Esophagus squamous epithelium (tissue), 5 donors: Measurements from ENCODE around the gene CDR2L. TPM values are rescaled to one million over a fixed set of nuclear protein-coding genes. Genes with fewer than 3 reads are reported as not detected.

ENCODE experiments used
- DNase-seq: peaks from one replicate; lab custom pipeline; 2025; lab: John Stamatoyannopoulos, UW
- H3K27ac ChIP-seq, 4 donors: fragments of 200-600 bp; sonication (generic); one replicate each; pipeline ENCODE4 v1.5.1; 2016 to 2019; ENCODE audit warnings: mild to moderate bottlenecking in 1 of 4
- H3K27me3 ChIP-seq, 4 donors: fragments of 200-600 bp; sonication (generic); 1 replicate in 3 of 4; 2 replicates in 1 of 4; pipeline versions ENCODE4 v1.5.1 to v1.6.0; 2017 to 2021; ENCODE audit warnings: antibody characterized with exemption in 1 of 4
- H3K36me3 ChIP-seq, 3 donors: fragments of 200-600 bp; sonication (generic); one replicate each; pipeline ENCODE4 v1.5.1; 2016 to 2019
- H3K4me1 ChIP-seq, 3 donors: fragments of 200-600 bp; sonication (generic); one replicate each; pipeline ENCODE4 v1.5.1; 2017 to 2019
- H3K4me3 ChIP-seq, 4 donors: fragments of 200-600 bp; sonication (generic); 1 replicate in 3 of 4; 2 replicates in 1 of 4; pipeline ENCODE4 v1.5.1; 2016 to 2019; ENCODE audit warnings: mild to moderate bottlenecking in 2 of 4, moderate library complexity in 1 of 4
- H3K9me3 ChIP-seq, 3 donors: fragments of 200-600 bp; sonication (generic); one replicate each; pipeline ENCODE4 v1.5.1; 2016 to 2019
- CTCF ChIP-seq, 6 experiments: fragments of 450-650 bp in 4 of 6; fragments of 200-600 bp in 2 of 6; sonication (generic) in 2 of 6; IDR thresholded peaks; one replicate each; pipeline ENCODE4 v1.5.1; 2016 to 2019; ENCODE audit warnings: antibody characterized with exemption in 6 of 6, mild to moderate bottlenecking in 4 of 6, moderate library complexity in 4 of 6
- POLR2A ChIP-seq, 4 donors: fragments of 450-650 bp; IDR thresholded peaks; one replicate each; pipeline ENCODE4 v1.6.1; 2017; ENCODE audit warnings: antibody characterized with exemption in 4 of 4, mild to moderate bottlenecking in 4 of 4, moderate library complexity in 3 of 4
- WGBS, 2 donors: methylation state at CpG; one replicate each; pipeline ENCODE4 v1.1.5; 2018; 5-methylcytosine and 5-hydroxymethylcytosine counted together
- intact Hi-C: fragments of 100-400 bp; cut with DNase I; formaldehyde crosslinking; loops from one replicate; pipeline ENCODE4 v1.15.0; 2022
- total RNA-seq, 4 donors: library from RNA; depleted of rRNA; stranded (reverse); fragments of >200 nt; gene quantifications; one replicate each; pipeline ENCODE4 v1.1.0, GENCODE V29; 2016
- donor health status: DM: yes; HTN: yes; CAD: no.

CDR2L gene
- total RNA-seq, 4 donors from 2014 or later, result 5.3 to 7.9 (median 6.7) TPM

GRCh38 chr17:74971842-74972106 lies 15.7 kb upstream of the CDR2L start:
- Histone ChIP-seq H3K4me1 (peaks cover 17 to 53% (median 22%) of the 10 kb centered on the region in 3 donors), H3K4me3 (peak overlapping the region; percentile 52 to 87 (median 64)), H3K27me3 (peaks cover 0 to 61% (median 1%) of the 10 kb centered on the region in 4 donors), H3K27ac (peak overlapping the region; percentile 40 to 78 (median 60)), H3K9me3 (no peaks in the 10 kb centered on the region), H3K36me3 (no peaks in the 10 kb centered on the region)
- intact Hi-C loops, result no loop called here
- WGBS, 2 donors, result 67% methylated on average over 1 of the region's 9 CpGs; no CpG with 5 or more reads in 1 of the 2 donors
- DNase-seq, result no peak
- TF ChIP-seq POLR2A (IDR thresholded peaks at IDR 0.05) (no peak), CTCF (IDR thresholded peaks at IDR 0.05) (no peak)

- WGBS, 2 donors, result 1 to 2% methylated on average over 9 to 13 of the region's 95 CpGs
- H3K27ac ChIP-seq, result peak within 1 kb of the TSS; percentile 40 to 78 (median 60)
- H3K4me3 ChIP-seq, result peak within 1 kb of the TSS; percentile 52 to 87 (median 64)
Measured at GRCh38 chr17:74972107-74972972, 15.1 kb upstream of the CDR2L start, which contains the start of gene HID1. HID1 (minus strand) TSS chr17:74972759; CDS start chr17:74972656, 103 bp downstream.

GRCh38 chr17:74972973-74973328 lies 14.5 kb upstream of the CDR2L start:
- intact Hi-C loops, result no loop called here

More at GRCh38 chr17:74972107-74972972, 15.1 kb upstream of the CDR2L start, which contains the start of gene HID1:
- H3K9me3 ChIP-seq, result no peaks in the 10 kb centered on the region
- peaks cover 17 to 53% (median 22%) of the 10 kb centered on the region in 3 donors for H3K4me1 ChIP-seq
- intact Hi-C loops, result no loop called here
- peaks cover 0 to 61% (median 1%) of the 10 kb centered on the region in 4 donors for H3K27me3 ChIP-seq
- TF ChIP-seq CTCF (IDR thresholded peaks at IDR 0.05) (no peak), POLR2A (IDR thresholded peaks at IDR 0.05) (peak in 1 of 4 donors; percentile 29)
- H3K36me3 ChIP-seq, result no peaks in the 10 kb centered on the region
- DNase-seq, result no peak

GRCh38 chr17:74975943-74976342 lies 11.5 kb upstream of the CDR2L start:
- no peaks in the 10 kb centered on the region for H3K36me3 ChIP-seq
- no peak for DNase-seq
- H3K4me1 ChIP-seq, result peaks cover 11 to 24% (median 14%) of the 10 kb centered on the region in 3 donors
- no peaks in the 10 kb centered on the region for H3K9me3 ChIP-seq
- no peak for TF ChIP-seq CTCF (IDR thresholded peaks at IDR 0.05)
- no peak for TF ChIP-seq POLR2A (IDR thresholded peaks at IDR 0.05)
- no peak overlapping the region for H3K4me3 ChIP-seq
- intact Hi-C loops, result no loop called here
- H3K27me3 ChIP-seq, result peaks cover 0 to 44% (median 1%) of the 10 kb centered on the region in 4 donors
- H3K27ac ChIP-seq, result no peak overlapping the region
- 56 to 73% methylated on average over 4 of the region's 4 CpGs for WGBS, 2 donors

More at GRCh38 chr17:74972973-74973328, 14.5 kb upstream of the CDR2L start:
- H3K27me3 ChIP-seq, result peaks cover 0 to 61% (median 1%) of the 10 kb centered on the region in 4 donors
- H3K27ac ChIP-seq, result peak overlapping the region in 1 of 4 donors; percentile 49
- no peaks in the 10 kb centered on the region for H3K36me3 ChIP-seq
- H3K4me3 ChIP-seq, result peak overlapping the region; percentile 52 to 87 (median 64)
- WGBS, 2 donors, result 5 to 10% methylated on average over 8 to 17 of the region's 17 CpGs
- peaks cover 17 to 51% (median 22%) of the 10 kb centered on the region in 3 donors for H3K4me1 ChIP-seq
- no peak for DNase-seq
- TF ChIP-seq POLR2A (IDR thresholded peaks at IDR 0.05) (no peak), CTCF (IDR thresholded peaks at IDR 0.05) (no peak)
- H3K9me3 ChIP-seq, result no peaks in the 10 kb centered on the region

GRCh38 chr17:74977802-74978201 lies 9.6 kb upstream of the CDR2L start:
- H3K4me3 ChIP-seq, result no peak overlapping the region
- intact Hi-C loops, result no loop called here
- no peaks in the 10 kb centered on the region for H3K36me3 ChIP-seq
- H3K9me3 ChIP-seq, result no peaks in the 10 kb centered on the region
- 93 to 96% methylated on average over 3 of the region's 3 CpGs for WGBS, 2 donors
- no peak for DNase-seq
- no peak overlapping the region for H3K27ac ChIP-seq
- peaks cover 0 to 26% (median 0%) of the 10 kb centered on the region in 4 donors for H3K27me3 ChIP-seq
- H3K4me1 ChIP-seq, result peaks cover 12 to 26% (median 12%) of the 10 kb centered on the region in 3 donors
- no peak for TF ChIP-seq POLR2A (IDR thresholded peaks at IDR 0.05)
- TF ChIP-seq CTCF (IDR thresholded peaks at IDR 0.05), result no peak
